Gastrocnemius medialis (tissue), 4 donors: Measurements from ENCODE around the gene RBM38.
A peak's percentile ranks its signal among the peaks of the same experiment; 100 is the strongest.

Source experiments
- POLR2A ChIP-seq, 2 donors: fragments of 450-650 bp; IDR thresholded peaks; one replicate each; pipeline ENCODE4 v1.6.1; 2017; ENCODE audit warnings: antibody characterized with exemption in 2 of 2, mild to moderate bottlenecking in 2 of 2, moderate library complexity in 2 of 2
- TF ChIP-seq, protein P1 (sequence below), 5 experiments: fragments of 450-650 bp in 3 of 5; fragments of 200-600 bp in 2 of 5; sonication (generic) in 2 of 5; IDR thresholded peaks in 4 of 5; conservative IDR thresholded peaks in 1 of 5; 1 replicate in 4 of 5; 2 replicates in 1 of 5; pipeline ENCODE4 v1.5.1; 2016 to 2019; ENCODE audit warnings: antibody characterized with exemption in 5 of 5, mild to moderate bottlenecking in 3 of 5, moderate library complexity in 3 of 5

GRCh38 chr20:57346477-57346876 lies 44.7 kb upstream of the RBM38 start:
- TF ChIP-seq, protein P1, sequence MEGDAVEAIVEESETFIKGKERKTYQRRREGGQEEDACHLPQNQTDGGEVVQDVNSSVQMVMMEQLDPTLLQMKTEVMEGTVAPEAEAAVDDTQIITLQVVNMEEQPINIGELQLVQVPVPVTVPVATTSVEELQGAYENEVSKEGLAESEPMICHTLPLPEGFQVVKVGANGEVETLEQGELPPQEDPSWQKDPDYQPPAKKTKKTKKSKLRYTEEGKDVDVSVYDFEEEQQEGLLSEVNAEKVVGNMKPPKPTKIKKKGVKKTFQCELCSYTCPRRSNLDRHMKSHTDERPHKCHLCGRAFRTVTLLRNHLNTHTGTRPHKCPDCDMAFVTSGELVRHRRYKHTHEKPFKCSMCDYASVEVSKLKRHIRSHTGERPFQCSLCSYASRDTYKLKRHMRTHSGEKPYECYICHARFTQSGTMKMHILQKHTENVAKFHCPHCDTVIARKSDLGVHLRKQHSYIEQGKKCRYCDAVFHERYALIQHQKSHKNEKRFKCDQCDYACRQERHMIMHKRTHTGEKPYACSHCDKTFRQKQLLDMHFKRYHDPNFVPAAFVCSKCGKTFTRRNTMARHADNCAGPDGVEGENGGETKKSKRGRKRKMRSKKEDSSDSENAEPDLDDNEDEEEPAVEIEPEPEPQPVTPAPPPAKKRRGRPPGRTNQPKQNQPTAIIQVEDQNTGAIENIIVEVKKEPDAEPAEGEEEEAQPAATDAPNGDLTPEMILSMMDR (IDR thresholded peaks at IDR 0.05 in 4 of 5, conservative IDR thresholded peaks at IDR 0.05 in 1 of 5), result peak; percentile 36 to 69 (median 49)
- no peak for TF ChIP-seq POLR2A (IDR thresholded peaks at IDR 0.05)
